ENCODE data around the gene SHD.
"Not testable (repeated sequence)": the region's sequence is repeated elsewhere in the genome, so short reads cannot be mapped to it uniquely, and the experiment has no call there.

Gene SHD

GRCh38 chr19:4267101-4267900, 11.8 kb upstream of the SHD start:
- no peak for DNase-seq

- DNase-seq: no peak
Observed at GRCh38 chr19:4267901-4268815, 10.9 kb upstream of the SHD start.

- DNase-seq: no peak
Observed at GRCh38 chr19:4268816-4269430, 10.1 kb upstream of the SHD start.

GRCh38 chr19:4272894-4273293, 6.2 kb upstream of the SHD start:
- DNase-seq: no peak

- DNase-seq: not testable (repeated sequence)
Observed at GRCh38 chr19:4274321-4274686, 4.8 kb upstream of the SHD start.

GRCh38 chr19:4277191-4277696, 1.8 kb upstream of the SHD start:
- no peak for DNase-seq

- DNase-seq: no peak
Observed at GRCh38 chr19:4278010-4278409, 1.1 kb upstream of the SHD start.

GRCh38 chr19:4279267-4279529, 132 bp downstream of the SHD start:
- DNase-seq: no peak

- no peak for DNase-seq
Observed at GRCh38 chr19:4279530-4280422, 710 bp downstream of the SHD start.

- DNase-seq: no peak
Observed at GRCh38 chr19:4284176-4284958, 5.3 kb downstream of the SHD start.

- DNase-seq: no peak
Observed at GRCh38 chr19:4284974-4285373, 5.9 kb downstream of the SHD start.

- not testable (repeated sequence) for DNase-seq
Observed at GRCh38 chr19:4286141-4286540, 7.1 kb downstream of the SHD start.

GRCh38 chr19:4288091-4288777, 9.2 kb downstream of the SHD start:
- DNase-seq: no peak

GRCh38 chr19:4291184-4291732, 12.2 kb downstream of the SHD start:
- DNase-seq: no peak

GRCh38 chr19:4292515-4292914, 13.4 kb downstream of the SHD start:
- no peak for DNase-seq

GRCh38 chr19:4294389-4294788, 15.3 kb downstream of the SHD start:
- DNase-seq: no peak

GRCh38 chr19:4295972-4296771, 17.1 kb downstream of the SHD start:
- no peak for DNase-seq

- no peak for DNase-seq
Observed at GRCh38 chr19:4297901-4298809, 19.1 kb downstream of the SHD start.

Data from NK-92 treated with Interleukin-12 subunit alpha and Interleukin-12 subunit beta, amount 100 ng/mL, for 24 hours (cell line).